ENCODE results near the gene ANKRA2.

The ANKRA2 gene

DNA sequence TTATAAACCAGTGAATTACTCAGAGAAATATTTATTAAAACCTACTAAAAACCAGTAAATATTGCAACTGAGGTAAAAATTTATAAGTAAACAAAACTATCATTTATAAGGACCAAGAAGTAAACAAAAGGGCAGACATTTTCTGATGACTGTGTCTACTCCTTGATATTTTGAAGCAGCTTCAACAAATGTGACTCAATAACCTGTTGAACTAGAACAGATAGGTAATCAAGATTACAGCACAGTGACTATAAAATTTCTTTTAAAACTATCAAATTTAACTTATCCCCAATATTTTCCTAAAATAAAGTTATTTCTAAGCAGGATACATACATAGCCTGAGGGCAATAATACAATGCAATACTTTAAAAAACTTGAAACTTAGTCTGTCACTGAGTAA is 12.8 kb downstream of the ANKRA2 start:
- TF ChIP-seq, protein P1, sequence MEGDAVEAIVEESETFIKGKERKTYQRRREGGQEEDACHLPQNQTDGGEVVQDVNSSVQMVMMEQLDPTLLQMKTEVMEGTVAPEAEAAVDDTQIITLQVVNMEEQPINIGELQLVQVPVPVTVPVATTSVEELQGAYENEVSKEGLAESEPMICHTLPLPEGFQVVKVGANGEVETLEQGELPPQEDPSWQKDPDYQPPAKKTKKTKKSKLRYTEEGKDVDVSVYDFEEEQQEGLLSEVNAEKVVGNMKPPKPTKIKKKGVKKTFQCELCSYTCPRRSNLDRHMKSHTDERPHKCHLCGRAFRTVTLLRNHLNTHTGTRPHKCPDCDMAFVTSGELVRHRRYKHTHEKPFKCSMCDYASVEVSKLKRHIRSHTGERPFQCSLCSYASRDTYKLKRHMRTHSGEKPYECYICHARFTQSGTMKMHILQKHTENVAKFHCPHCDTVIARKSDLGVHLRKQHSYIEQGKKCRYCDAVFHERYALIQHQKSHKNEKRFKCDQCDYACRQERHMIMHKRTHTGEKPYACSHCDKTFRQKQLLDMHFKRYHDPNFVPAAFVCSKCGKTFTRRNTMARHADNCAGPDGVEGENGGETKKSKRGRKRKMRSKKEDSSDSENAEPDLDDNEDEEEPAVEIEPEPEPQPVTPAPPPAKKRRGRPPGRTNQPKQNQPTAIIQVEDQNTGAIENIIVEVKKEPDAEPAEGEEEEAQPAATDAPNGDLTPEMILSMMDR (IDR thresholded peaks at IDR 0.05; ENCODE audit: low read depth, low read length, missing control alignments), result no peak
- DNase-seq (ENCODE audit: low read depth), result no peak
- no peak overlapping the region for H3K4me3 ChIP-seq (ENCODE audit: low read depth, low read length)

DNA sequence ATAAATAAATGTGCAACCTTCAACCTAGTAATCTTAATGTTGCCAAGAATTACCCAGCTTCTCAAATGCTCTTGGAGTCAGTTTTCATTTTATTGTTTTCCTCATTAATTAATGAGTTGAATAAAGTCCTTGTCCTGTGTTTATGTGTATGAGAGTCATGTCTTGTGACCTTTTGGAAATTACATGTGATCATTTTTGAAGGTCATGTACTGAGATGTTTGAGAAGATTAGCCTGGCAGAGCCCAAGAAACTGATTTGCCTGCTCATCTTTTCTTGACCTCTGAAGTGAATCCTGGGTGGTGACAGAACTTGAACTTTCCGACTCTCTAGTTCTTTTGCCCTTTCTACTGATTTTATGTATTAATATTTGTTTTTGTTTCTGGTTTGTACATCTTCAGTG is 15.4 kb downstream of the ANKRA2 start:
- no peak for DNase-seq (ENCODE audit: low read depth)
- TF ChIP-seq, protein P1 (IDR thresholded peaks at IDR 0.05; ENCODE audit: low read depth, low read length, missing control alignments), result no peak
- no peak overlapping the region for H3K4me3 ChIP-seq (ENCODE audit: low read depth, low read length)

DNA sequence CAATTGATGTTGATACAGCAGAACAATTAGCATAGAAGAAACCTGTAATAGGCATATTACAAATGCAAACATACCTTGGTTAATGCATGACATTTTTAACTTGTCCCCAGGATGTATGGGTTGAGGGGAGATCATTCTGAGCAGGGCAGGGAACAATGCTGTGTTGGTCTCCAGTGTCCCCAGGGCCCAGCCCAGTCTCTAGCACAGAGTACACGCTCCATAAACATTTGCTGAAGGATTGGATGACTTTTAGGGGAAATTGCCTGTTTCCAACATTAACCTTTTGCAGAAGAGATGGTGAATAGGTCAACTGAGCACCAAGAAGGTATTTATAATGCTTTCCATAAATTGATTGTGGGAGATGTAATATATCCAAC is 20.0 kb downstream of the ANKRA2 start:
- TF ChIP-seq, protein P1 (IDR thresholded peaks at IDR 0.05; ENCODE audit: low read depth, low read length, missing control alignments), result no peak
- DNase-seq (ENCODE audit: low read depth), result no peak
- H3K4me3 ChIP-seq (ENCODE audit: low read depth, low read length), result no peak overlapping the region

DNA sequence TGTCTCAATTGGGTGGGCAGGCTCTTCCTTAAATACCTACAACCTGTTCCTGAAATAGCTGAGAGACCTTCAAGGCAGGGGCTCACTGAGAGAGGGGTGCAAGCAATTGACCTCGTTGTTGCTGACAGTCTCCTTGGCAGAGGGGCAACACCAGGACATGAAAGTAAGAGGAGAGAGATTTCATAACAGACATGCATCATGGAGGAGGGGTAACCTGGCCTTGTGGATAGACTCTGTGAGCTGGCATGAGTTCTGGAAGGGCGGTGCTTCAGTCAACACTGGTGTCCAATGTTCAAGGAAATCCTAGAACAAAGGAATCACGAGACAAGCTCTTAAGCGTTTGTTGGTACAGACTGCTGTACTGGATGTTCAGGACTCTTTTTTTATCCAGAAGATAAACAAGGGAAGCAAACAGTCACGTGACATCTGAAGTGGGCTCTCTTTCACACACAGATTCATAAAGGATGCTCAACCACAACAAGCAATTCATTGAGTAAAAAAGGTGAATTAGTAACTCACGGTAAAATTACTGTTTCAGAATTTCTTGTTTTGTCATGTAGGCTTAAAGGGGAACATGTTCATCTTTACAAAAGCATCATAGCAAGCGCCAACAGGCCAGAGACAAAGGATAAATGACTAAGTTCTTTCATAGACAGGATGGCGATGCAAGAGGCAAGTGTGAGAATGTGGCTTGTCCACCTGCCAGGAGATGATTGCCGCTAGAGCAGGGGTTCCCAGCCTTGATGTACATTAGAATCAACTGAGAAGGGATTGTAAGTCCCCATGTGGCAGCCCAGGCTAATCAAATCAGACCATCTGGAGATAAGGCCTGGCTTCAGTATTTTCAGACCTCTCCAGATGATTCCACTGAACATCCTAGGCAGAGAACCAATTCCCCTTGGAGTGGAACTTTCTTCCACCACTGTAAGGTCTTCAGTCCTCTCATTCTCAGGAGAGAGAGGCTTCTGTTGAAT is 20.7 kb downstream of the ANKRA2 start:
- DNase-seq (ENCODE audit: low read depth), result no peak
- TF ChIP-seq, protein P1 (IDR thresholded peaks at IDR 0.05; ENCODE audit: low read depth, low read length, missing control alignments), result no peak
- no peak overlapping the region for H3K4me3 ChIP-seq (ENCODE audit: low read depth, low read length)

DNA sequence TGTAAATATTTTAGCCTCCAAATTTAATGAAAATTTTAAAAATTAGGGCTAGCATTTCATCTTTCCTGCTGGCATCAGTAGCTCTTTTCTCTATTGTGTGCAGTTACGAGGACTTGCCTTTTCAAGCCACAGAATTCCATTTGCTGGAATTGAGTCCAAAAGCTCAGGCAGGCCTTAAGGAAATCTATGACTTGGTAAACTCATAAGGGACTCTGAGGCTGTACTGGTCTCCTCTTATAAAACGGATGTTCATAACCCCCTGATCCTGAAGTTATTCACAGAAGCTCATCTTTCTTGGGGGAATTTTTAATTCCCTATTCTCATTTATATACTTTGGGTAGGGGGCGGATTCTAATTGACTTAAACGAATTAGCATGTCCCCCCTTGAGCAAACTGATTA is 23.4 kb downstream of the ANKRA2 start:
- TF ChIP-seq, protein P1 (IDR thresholded peaks at IDR 0.05; ENCODE audit: low read depth, low read length, missing control alignments), result no peak
- no peak for DNase-seq (ENCODE audit: low read depth)
- H3K4me3 ChIP-seq (ENCODE audit: low read depth, low read length), result no peak overlapping the region

DNA sequence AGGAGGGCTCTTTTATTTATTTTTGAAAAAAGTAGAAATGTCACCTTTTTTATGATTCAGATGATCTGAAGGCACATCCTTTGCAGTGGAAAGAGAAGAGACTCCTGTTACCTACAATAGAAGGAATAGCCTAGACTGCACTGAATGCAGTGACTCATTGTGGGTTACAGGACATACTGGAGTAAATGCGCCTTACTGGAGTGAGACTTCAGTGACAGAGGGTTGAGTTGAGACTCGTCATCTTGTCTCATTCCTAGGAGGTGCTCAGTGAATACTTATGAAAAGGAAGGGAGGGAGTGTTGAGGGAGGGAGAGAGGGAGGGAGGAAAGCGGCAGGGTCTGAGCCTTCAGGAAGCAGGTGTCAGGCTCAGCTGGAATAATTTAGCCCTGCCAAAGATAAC is 25.2 kb downstream of the ANKRA2 start:
- no peak for DNase-seq (ENCODE audit: low read depth)
- no peak overlapping the region for H3K4me3 ChIP-seq (ENCODE audit: low read depth, low read length)
- TF ChIP-seq, protein P1 (IDR thresholded peaks at IDR 0.05; ENCODE audit: low read depth, low read length, missing control alignments), result no peak

DNA sequence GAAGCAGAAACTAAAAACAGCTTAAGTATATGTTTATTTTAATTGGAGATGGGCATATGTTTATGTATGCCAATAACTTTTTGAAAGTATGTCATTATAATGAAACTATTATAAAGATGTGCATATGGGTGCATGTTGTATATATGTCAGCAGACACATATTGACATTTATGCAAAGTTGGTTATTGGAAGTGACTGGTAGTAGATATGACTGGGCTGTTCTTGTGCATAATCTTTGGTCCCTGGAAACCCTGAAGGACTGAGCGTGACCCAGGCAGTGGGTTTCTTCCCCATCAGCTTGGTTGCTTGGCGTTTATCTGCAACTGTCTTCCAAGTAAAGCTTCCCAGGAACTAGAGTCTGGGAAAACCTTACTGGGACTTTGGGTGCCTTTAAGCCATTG is 25.7 kb downstream of the ANKRA2 start:
- DNase-seq (ENCODE audit: low read depth), result no peak
- TF ChIP-seq, protein P1 (IDR thresholded peaks at IDR 0.05; ENCODE audit: low read depth, low read length, missing control alignments), result no peak
- no peak overlapping the region for H3K4me3 ChIP-seq (ENCODE audit: low read depth, low read length)

Data from GM12864 (cell line).